ENCODE results near the gene ARMH4.

Gene ARMH4

GRCh38 chr14:58191763-58192601 lies 40.0 kb upstream of the ARMH4 start:
- Histone ChIP-seq H3K9ac (ENCODE audit: low read length) (no peak overlapping the region), H3K23ac (ENCODE audit: low read length in 2 of 2) (no peak overlapping the region), H3K27ac (ENCODE audit: low read length, poor library complexity, severe bottlenecking) (no peak overlapping the region), H3K4me2 (ENCODE audit: low read length, poor library complexity, severe bottlenecking) (no peak overlapping the region), H4K8ac (ENCODE audit: low read length) (no peak overlapping the region), H2BK15ac (ENCODE audit: low read depth, poor library complexity, severe bottlenecking) (no peak overlapping the region), H3K9me3 (ENCODE audit: control insufficient read depth, low read length) (no peaks in the 10 kb centered on the region), H3K4me3 (ENCODE audit: insufficient read depth in 1 of 2, low read depth in 1 of 2, low read length in 2 of 2) (no peak overlapping the region), H3K36me3 (ENCODE audit: control insufficient read depth in 1 of 2, insufficient read depth in 2 of 2, low read depth in 1 of 2, low read length in 2 of 2) (no peaks in the 10 kb centered on the region), H3K4me1 (ENCODE audit: control insufficient read depth, insufficient read depth, low read depth, low read length) (no peaks in the 10 kb centered on the region), H2BK120ac (ENCODE audit: low read depth, low read length) (no peak overlapping the region), H3K4ac (ENCODE audit: low read depth in 1 of 2, low read length in 2 of 2) (no peak overlapping the region), H4K91ac (ENCODE audit: low read length) (no peak overlapping the region), H2AK5ac (ENCODE audit: low read length, severe bottlenecking) (no peak overlapping the region), H2BK12ac (ENCODE audit: low read length in 2 of 2) (no peak overlapping the region), H3K27me3 (ENCODE audit: control insufficient read depth in 1 of 2, insufficient read depth in 1 of 2, low read length in 2 of 2) (peaks cover 0 to 4% of the 10 kb centered on the region in 2 experiments), H3K79me1 (replicated peaks; ENCODE audit: low read length, poor library complexity, severe bottlenecking) (no peaks in the 10 kb centered on the region), H3K18ac (ENCODE audit: low read depth in 1 of 2, low read length in 2 of 2) (no peak overlapping the region), H2AFZ (ENCODE audit: low read depth, low read length) (no peak overlapping the region), H3K14ac (ENCODE audit: low read length in 2 of 2) (no peak overlapping the region), H2BK5ac (ENCODE audit: low read depth, low read length, poor library complexity, severe bottlenecking) (no peak overlapping the region)
- no peak for DNase-seq
- WGBS: 81% methylated on average over 3 of the region's 3 CpGs

- no peak overlapping the region for H2BK120ac ChIP-seq (ENCODE audit: low read depth, low read length)
- no peaks in the 10 kb centered on the region for H3K4me1 ChIP-seq (ENCODE audit: control insufficient read depth, insufficient read depth, low read depth, low read length)
Measured at GRCh38 chr14:58189176-58189575, 37.2 kb upstream of the ARMH4 start.

GRCh38 chr14:58177125-58177524 lies 25.1 kb upstream of the ARMH4 start:
- Histone ChIP-seq H3K27ac (ENCODE audit: low read length, poor library complexity, severe bottlenecking) (no peak overlapping the region), H3K36me3 (ENCODE audit: control insufficient read depth in 1 of 2, insufficient read depth in 2 of 2, low read depth in 1 of 2, low read length in 2 of 2) (no peaks in the 10 kb centered on the region), H3K9ac (ENCODE audit: low read length) (no peak overlapping the region), H2BK15ac (ENCODE audit: low read depth, poor library complexity, severe bottlenecking) (no peak overlapping the region), H4K8ac (ENCODE audit: low read length) (no peak overlapping the region), H2AK5ac (ENCODE audit: low read length, severe bottlenecking) (no peak overlapping the region), H3K14ac (ENCODE audit: low read length in 2 of 2) (no peak overlapping the region), H3K4me3 (ENCODE audit: insufficient read depth in 1 of 2, low read depth in 1 of 2, low read length in 2 of 2) (no peak overlapping the region), H4K91ac (ENCODE audit: low read length) (no peak overlapping the region), H2BK5ac (ENCODE audit: low read depth, low read length, poor library complexity, severe bottlenecking) (no peak overlapping the region), H3K18ac (ENCODE audit: low read depth in 1 of 2, low read length in 2 of 2) (no peak overlapping the region), H3K4me2 (ENCODE audit: low read length, poor library complexity, severe bottlenecking) (no peak overlapping the region), H2BK12ac (ENCODE audit: low read length in 2 of 2) (no peak overlapping the region), H3K23ac (ENCODE audit: low read length in 2 of 2) (no peak overlapping the region), H2AFZ (ENCODE audit: low read depth, low read length) (no peak overlapping the region), H3K27me3 (ENCODE audit: control insufficient read depth in 1 of 2, insufficient read depth in 1 of 2, low read length in 2 of 2) (no peaks in the 10 kb centered on the region), H3K9me3 (ENCODE audit: control insufficient read depth, low read length) (no peaks in the 10 kb centered on the region), H2BK120ac (ENCODE audit: low read depth, low read length) (no peak overlapping the region), H3K79me1 (replicated peaks; ENCODE audit: low read length, poor library complexity, severe bottlenecking) (no peaks in the 10 kb centered on the region), H3K4me1 (ENCODE audit: control insufficient read depth, insufficient read depth, low read depth, low read length) (no peaks in the 10 kb centered on the region), H3K4ac (ENCODE audit: low read depth in 1 of 2, low read length in 2 of 2) (no peak overlapping the region)
- 87% methylated on average over 5 of the region's 5 CpGs for WGBS
- DNase-seq: no peak

More at GRCh38 chr14:58189176-58189575, 37.2 kb upstream of the ARMH4 start:
- no CpG with 5 or more reads among the region's 2 CpGs for WGBS
- no peak overlapping the region for H3K9ac ChIP-seq (ENCODE audit: low read length)
- no peaks in the 10 kb centered on the region for H3K9me3 ChIP-seq (ENCODE audit: control insufficient read depth, low read length)
- H3K79me1 ChIP-seq (replicated peaks; ENCODE audit: low read length, poor library complexity, severe bottlenecking): no peaks in the 10 kb centered on the region
- H4K8ac ChIP-seq (ENCODE audit: low read length): no peak overlapping the region
- no peaks in the 10 kb centered on the region for H3K36me3 ChIP-seq (ENCODE audit: control insufficient read depth in 1 of 2, insufficient read depth in 2 of 2, low read depth in 1 of 2, low read length in 2 of 2)
- no peak overlapping the region for H3K4me2 ChIP-seq (ENCODE audit: low read length, poor library complexity, severe bottlenecking)
- H2BK12ac ChIP-seq (ENCODE audit: low read length in 2 of 2): no peak overlapping the region
- no peak overlapping the region for H2BK5ac ChIP-seq (ENCODE audit: low read depth, low read length, poor library complexity, severe bottlenecking)
- peaks cover 0 to 4% of the 10 kb centered on the region in 2 experiments for H3K27me3 ChIP-seq (ENCODE audit: control insufficient read depth in 1 of 2, insufficient read depth in 1 of 2, low read length in 2 of 2)
- no peak overlapping the region for H3K27ac ChIP-seq (ENCODE audit: low read length, poor library complexity, severe bottlenecking)
- no peak for DNase-seq
- no peak overlapping the region for H3K4me3 ChIP-seq (ENCODE audit: insufficient read depth in 1 of 2, low read depth in 1 of 2, low read length in 2 of 2)
- no peak overlapping the region for H2AFZ ChIP-seq (ENCODE audit: low read depth, low read length)
- H4K91ac ChIP-seq (ENCODE audit: low read length): no peak overlapping the region
- no peak overlapping the region for H3K14ac ChIP-seq (ENCODE audit: low read length in 2 of 2)
- no peak overlapping the region for H3K4ac ChIP-seq (ENCODE audit: low read depth in 1 of 2, low read length in 2 of 2)
- no peak overlapping the region for H3K18ac ChIP-seq (ENCODE audit: low read depth in 1 of 2, low read length in 2 of 2)
- H3K23ac ChIP-seq (ENCODE audit: low read length in 2 of 2): no peak overlapping the region
- no peak overlapping the region for H2AK5ac ChIP-seq (ENCODE audit: low read length, severe bottlenecking)
- H2BK15ac ChIP-seq (ENCODE audit: low read depth, poor library complexity, severe bottlenecking): no peak overlapping the region

GRCh38 chr14:58171090-58171489 lies 19.1 kb upstream of the ARMH4 start:
- H3K27me3 ChIP-seq (ENCODE audit: control insufficient read depth in 1 of 2, insufficient read depth in 1 of 2, low read length in 2 of 2): no peaks in the 10 kb centered on the region
- H2BK15ac ChIP-seq (ENCODE audit: low read depth, poor library complexity, severe bottlenecking): no peak overlapping the region
- no peak overlapping the region for H2AK5ac ChIP-seq (ENCODE audit: low read length, severe bottlenecking)
- peaks cover 7% of the 10 kb centered on the region for H3K4me1 ChIP-seq (ENCODE audit: control insufficient read depth, insufficient read depth, low read depth, low read length)
- no peak overlapping the region for H2BK12ac ChIP-seq (ENCODE audit: low read length in 2 of 2)
- no peak overlapping the region for H3K27ac ChIP-seq (ENCODE audit: low read length, poor library complexity, severe bottlenecking)
- H3K4ac ChIP-seq (ENCODE audit: low read depth in 1 of 2, low read length in 2 of 2): no peak overlapping the region
- no peak overlapping the region for H2BK120ac ChIP-seq (ENCODE audit: low read depth, low read length)
- peak overlapping the region; percentile 47 for H3K4me2 ChIP-seq (ENCODE audit: low read length, poor library complexity, severe bottlenecking)
- H3K18ac ChIP-seq (ENCODE audit: low read depth in 1 of 2, low read length in 2 of 2): no peak overlapping the region
- no peak overlapping the region for H3K14ac ChIP-seq (ENCODE audit: low read length in 2 of 2)
- H3K9me3 ChIP-seq (ENCODE audit: control insufficient read depth, low read length): no peaks in the 10 kb centered on the region
- DNase-seq: peak; percentile 81
- H4K91ac ChIP-seq (ENCODE audit: low read length): no peak overlapping the region
- H2AFZ ChIP-seq (ENCODE audit: low read depth, low read length): no peak overlapping the region
- H3K23ac ChIP-seq (ENCODE audit: low read length in 2 of 2): no peak overlapping the region
- no peak overlapping the region for H4K8ac ChIP-seq (ENCODE audit: low read length)
- H3K9ac ChIP-seq (ENCODE audit: low read length): peak overlapping the region; percentile 56
- H3K36me3 ChIP-seq (ENCODE audit: control insufficient read depth in 1 of 2, insufficient read depth in 2 of 2, low read depth in 1 of 2, low read length in 2 of 2): no peaks in the 10 kb centered on the region
- WGBS: 14% methylated on average over 6 of the region's 6 CpGs
- no peaks in the 10 kb centered on the region for H3K79me1 ChIP-seq (replicated peaks; ENCODE audit: low read length, poor library complexity, severe bottlenecking)
- H3K4me3 ChIP-seq (ENCODE audit: insufficient read depth in 1 of 2, low read depth in 1 of 2, low read length in 2 of 2): peak overlapping the region in 1 of 2 experiments; percentile 10
- no peak overlapping the region for H2BK5ac ChIP-seq (ENCODE audit: low read depth, low read length, poor library complexity, severe bottlenecking)
